HG02759 (cell line): Measurements from ENCODE around the gene CHCHD6.

ENCODE experiments used
- ATAC-seq: cut with Tn5 transposase; IDR thresholded peaks from one replicate; pipeline ENCODE4 v1.9.1; 2021; ENCODE audit warnings: mild to moderate bottlenecking, moderate library complexity; ENCODE audit not compliant: unreplicated experiment

Gene CHCHD6

DNA sequence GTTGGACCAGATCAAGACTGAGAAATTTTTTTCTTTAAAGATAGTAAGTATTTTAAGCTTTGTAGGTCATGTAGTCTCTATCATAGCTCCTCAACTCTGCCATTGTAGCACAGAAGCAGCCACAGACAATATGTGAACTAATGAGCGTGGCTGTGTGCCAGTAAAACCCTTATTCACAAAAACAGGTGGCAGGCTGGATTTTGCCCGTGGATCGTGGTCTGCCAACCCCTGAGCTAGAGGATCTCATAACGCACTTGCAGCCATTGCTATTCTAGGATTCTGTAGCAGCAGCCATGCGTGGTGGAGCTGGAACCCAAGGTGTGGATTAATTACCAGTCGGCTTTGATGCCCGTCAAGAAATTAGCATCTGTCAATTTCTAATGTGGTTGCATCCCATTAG, 210.2 kb downstream of the CHCHD6 start:
- no peak for ATAC-seq

DNA sequence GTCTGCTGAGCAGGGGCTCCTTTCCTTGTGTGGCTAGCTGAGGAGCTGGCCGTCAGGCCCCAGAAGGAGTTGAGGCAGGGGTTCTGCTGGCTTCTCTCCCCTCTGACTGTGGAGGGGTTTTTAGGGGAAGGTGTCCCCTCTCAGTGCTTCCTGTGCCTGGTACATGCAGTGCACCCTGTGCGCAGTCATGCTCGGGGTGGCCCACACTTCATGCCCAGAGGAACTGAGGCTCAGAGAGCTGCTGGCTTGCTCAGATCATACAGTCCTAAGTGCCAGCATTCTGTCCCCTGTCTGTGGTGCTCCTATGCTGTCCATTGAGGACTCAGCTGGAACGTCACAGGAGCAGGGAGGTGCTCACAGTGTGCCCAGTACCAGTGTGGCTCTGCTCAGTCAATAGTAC, 211.0 kb downstream of the CHCHD6 start:
- no peak for ATAC-seq

- ATAC-seq: no peak
Observed at GRCh38 chr3:126916546-126916945, 212.5 kb downstream of the CHCHD6 start.

DNA sequence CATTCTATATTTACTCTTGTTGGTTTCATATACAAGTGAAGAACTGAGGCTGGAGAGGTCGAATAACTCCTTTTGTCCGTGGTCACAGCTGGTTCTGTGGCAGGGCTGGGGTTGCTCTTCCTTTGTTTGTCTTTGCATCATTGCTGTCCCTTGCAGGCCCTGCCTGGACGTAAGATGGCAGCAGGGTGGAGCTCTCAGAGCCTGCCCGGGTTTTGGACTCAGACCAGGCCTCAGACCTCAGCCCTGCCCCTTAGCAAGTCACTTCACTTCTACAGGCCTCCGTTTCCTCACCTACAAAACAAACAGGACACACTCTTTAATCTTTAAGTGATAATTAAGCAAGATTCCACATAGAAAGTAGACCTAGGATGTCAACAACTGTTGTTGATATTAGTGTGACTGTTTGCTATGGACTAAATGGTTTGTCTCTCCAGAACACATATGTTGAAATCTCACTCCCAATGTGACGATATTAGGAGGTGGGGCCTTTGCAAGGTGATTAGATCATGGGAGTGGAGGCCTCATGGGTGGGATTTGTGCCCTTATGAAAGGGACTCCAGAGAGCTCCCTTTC, 213.3 kb downstream of the CHCHD6 start:
- no peak for ATAC-seq

DNA sequence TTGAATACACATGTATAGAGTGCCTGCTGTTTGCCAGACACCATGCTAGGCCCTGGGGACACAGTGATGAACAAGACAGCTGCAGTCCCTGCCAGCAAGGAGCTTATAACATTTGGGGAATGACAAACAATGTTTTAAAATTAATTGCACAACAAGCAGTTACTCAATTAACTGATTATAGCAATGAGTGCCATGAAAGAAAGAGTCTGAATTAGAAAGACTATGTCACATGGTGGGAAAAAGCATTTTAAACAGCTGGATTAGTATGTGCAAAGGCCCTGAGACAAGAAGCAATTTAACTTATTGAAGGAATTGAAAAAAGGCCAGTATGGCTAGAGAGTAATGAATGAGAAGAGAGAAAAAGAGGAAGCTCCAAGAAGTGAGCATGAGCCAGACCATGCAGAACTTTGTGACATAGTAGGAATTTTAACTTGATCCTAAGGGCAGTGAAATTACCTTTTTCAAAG, 214.3 kb downstream of the CHCHD6 start:
- no peak for ATAC-seq

GRCh38 chr3:126921085-126921824, 217.2 kb downstream of the CHCHD6 start:
- no peak for ATAC-seq

- ATAC-seq: no peak
Observed at GRCh38 chr3:126922466-126922865, 218.4 kb downstream of the CHCHD6 start.

DNA sequence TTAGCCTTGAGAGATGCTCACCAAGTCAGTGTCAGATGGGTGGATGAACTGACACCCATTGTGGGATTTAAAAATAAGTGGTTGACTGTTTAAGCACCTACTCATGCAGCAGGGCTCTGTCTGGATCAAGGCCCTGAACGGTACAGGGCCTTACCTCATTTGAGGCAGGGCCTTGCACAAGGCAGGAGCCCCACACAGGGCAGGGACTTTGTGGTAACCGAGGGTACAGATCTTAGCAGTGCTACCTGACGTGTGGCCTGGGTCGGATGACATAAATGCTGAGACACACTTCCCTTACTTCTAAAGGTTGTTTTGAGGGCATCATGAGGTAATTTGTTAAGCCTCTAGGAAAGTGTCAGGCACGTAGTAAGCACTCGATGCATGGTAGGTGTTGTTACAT, 219.4 kb downstream of the CHCHD6 start:
- ATAC-seq: no peak

- ATAC-seq: no peak
Observed at GRCh38 chr3:126923895-126924294, 219.9 kb downstream of the CHCHD6 start.

DNA sequence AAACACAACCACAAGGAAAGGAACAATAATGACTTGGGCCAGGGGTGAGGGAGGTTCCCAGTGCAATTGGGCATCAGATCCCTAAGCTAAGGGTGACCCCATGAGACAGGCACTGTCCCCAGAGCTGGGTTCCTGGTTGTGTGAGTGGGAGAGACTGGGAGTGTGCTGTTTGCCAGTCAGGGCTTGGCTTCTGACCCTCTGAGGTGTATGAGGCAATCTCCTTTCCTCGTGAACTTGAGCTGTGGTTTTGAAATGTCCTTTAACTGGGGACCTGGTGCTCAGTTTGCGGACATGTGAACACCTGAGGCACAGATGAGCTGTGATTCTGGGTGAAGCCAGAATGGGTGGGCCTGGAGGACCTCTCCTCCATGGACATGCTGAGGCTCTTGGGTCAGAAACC, 220.4 kb downstream of the CHCHD6 start:
- no peak for ATAC-seq

GRCh38 chr3:126925411-126926171, 221.6 kb downstream of the CHCHD6 start:
- ATAC-seq: no peak

GRCh38 chr3:126926684-126927400, 222.8 kb downstream of the CHCHD6 start:
- no peak for ATAC-seq

GRCh38 chr3:126927401-126927750, 223.3 kb downstream of the CHCHD6 start:
- ATAC-seq: no peak

GRCh38 chr3:126927846-126928245, 223.8 kb downstream of the CHCHD6 start:
- no peak for ATAC-seq

DNA sequence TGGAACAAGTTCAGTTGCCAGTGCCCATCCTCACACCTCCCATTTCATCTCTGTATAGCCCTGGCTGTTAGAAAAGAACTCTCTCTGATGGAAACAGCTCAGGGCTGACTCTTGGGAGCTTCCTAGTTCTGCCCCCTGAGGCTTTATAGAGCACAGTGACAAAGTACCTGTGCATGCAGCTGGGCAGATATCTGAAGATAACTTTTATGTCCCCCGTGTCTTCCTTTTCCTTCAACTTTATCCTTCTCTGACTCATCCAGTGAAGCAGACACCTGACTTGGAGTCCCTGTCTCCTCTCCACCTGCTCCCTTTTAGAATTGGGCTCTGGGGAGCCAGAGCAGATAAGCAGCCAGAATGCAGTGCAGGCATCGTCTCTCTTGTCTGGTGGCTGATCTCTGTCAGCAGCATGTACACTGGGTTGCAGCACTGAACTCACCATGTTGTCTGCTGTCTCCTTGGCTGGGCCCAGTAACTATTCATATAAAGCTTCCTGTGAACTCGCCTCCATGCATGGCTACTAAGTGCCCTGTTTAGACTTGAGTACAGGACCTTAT, 225.0 kb downstream of the CHCHD6 start:
- ATAC-seq: no peak

DNA sequence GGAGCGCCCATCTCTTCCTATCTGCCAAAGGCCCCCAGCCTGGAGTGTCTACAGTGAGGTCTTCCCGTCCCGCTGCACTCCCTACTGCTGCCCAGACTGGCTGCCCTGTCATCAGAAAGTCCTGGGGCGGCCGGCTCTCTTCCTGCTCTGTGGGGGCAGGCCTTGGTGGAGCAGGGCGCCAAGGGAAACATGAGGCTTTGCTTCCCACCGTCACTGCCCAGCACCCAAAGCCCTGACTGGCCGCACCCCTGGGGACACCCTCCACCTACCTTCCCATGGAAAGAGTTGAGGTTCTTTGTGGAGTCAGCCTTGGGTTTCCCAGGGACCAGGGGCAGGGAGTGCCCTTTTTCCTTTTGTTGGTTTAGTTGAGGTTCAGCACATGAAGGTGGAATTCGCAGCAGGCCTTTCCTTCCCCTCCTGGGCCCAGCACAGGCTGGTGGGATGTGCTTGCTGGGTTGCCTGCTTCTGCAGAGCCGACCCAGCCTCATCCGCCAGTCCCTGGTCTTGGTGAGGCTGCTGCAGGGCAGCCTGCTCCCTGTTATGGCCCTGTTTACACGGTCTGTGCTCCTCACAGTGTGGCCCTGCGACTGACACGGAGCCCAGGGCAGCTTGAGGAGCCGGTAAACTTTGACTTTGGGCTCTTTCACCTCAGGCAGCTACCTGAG, 227.0 kb downstream of the CHCHD6 start:
- no peak for ATAC-seq

DNA sequence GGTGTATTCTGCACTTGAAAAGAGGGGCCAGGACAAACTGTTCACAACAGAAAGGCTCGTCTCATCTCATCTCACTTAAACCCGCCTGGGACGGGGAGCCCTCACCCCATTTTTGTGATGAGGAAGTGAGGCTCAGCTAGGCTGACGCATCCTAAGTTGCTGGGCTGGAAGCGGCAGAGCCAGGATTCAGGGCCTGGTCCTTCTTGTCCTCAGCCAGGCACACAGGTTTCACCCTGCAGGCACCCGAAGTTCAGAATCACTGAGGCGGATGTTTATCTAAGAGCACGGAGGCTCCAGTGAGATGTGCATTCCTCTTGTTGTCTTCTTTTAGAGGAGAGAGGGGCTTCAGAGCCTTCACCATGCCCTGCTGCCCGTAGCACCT, 227.8 kb downstream of the CHCHD6 start:
- ATAC-seq: no peak

- no peak for ATAC-seq
Observed at GRCh38 chr3:126932188-126932931, 228.3 kb downstream of the CHCHD6 start.

- no peak for ATAC-seq
Observed at GRCh38 chr3:126934031-126934531, 230.0 kb downstream of the CHCHD6 start.

DNA sequence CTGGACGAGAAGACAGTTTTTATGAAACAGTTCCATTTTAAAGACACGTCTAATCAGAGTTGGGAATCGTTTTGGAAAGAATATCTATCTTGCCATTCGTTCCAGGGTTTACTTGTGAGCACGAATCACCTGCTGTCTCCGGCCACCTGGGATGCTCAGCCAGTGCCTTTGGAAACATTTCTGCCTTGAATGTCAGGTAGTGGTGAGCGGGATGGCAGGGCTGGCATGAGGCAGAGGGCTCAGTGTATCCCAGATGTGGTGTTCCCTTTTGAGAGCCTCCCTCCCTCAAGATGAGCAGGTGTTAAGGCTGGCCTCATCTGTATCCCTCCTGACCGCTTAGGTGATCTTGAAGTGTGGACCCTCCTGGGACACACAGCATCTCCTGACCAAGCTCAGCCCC, 231.0 kb downstream of the CHCHD6 start:
- no peak for ATAC-seq
